MM.1S (cell line): Measurements from ENCODE around the gene MAEL.
A peak's percentile ranks its signal among the peaks of the same experiment; 100 is the strongest.

ENCODE experiments used
- DNase-seq: peaks from one replicate; pipeline ENCODE4 v3.0.0-alpha.2; 2015
- H2AFZ ChIP-seq: fragments of 300-600 bp; sonication (generic); 2 replicates; pipeline ENCODE4 v1.6.0; 2016; ENCODE audit warnings: antibody characterized with exemption, low read length
- H3F3A ChIP-seq: fragments of 300-600 bp; sonication (generic); 2 replicates; pipeline ENCODE4 v1.6.1; 2016; ENCODE audit warnings: mild to moderate bottlenecking, antibody characterized with exemption, low read length, moderate library complexity, mixed read lengths; ENCODE audit not compliant: insufficient read depth
- H3K27ac ChIP-seq: fragments of 300-600 bp; sonication (generic); 2 replicates; pipeline ENCODE4 v1.5.1; 2016; ENCODE audit warnings: mild to moderate bottlenecking, low read length
- H3K27me3 ChIP-seq: fragments of 300-600 bp; sonication (generic); replicated peaks from 2 replicates; pipeline ENCODE4 v1.6.0; 2016; ENCODE audit warnings: low read length; ENCODE audit not compliant: insufficient read depth
- H3K36me3 ChIP-seq: fragments of 300-600 bp; sonication (generic); replicated peaks from 2 replicates; pipeline ENCODE4 v1.6.1; 2016; ENCODE audit warnings: mild to moderate bottlenecking, low read length, mixed read lengths; ENCODE audit not compliant: insufficient read depth
- H3K4me1 ChIP-seq: fragments of 300-600 bp; sonication (generic); 2 replicates; pipeline ENCODE4 v1.6.1; 2016; ENCODE audit warnings: low read length, mixed read lengths
- H3K4me2 ChIP-seq: fragments of 300-600 bp; sonication (generic); 2 replicates; pipeline ENCODE4 v1.6.0; 2016; ENCODE audit warnings: low read depth, low read length
- H3K4me3 ChIP-seq: fragments of 300-600 bp; sonication (generic); 2 replicates; pipeline ENCODE4 v1.5.1; 2016; ENCODE audit warnings: low read length, mixed read lengths
- H3K79me2 ChIP-seq: fragments of 300-600 bp; sonication (generic); 2 replicates; pipeline ENCODE4 v1.6.1; 2016; ENCODE audit warnings: mixed run types, low read length, mixed read lengths
- H3K9ac ChIP-seq: fragments of 300-600 bp; sonication (generic); 2 replicates; pipeline ENCODE4 v1.6.1; 2016; ENCODE audit warnings: low read length, mixed read lengths
- H3K9me2 ChIP-seq: fragments of 300-600 bp; sonication (generic); replicated peaks from 2 replicates; pipeline ENCODE4 v1.6.1; 2016; ENCODE audit warnings: mild to moderate bottlenecking, low read length, mixed read lengths; ENCODE audit not compliant: insufficient read depth
- H3K9me3 ChIP-seq: fragments of 300-600 bp; sonication (generic); replicated peaks from 2 replicates; pipeline ENCODE4 v1.6.1; 2016; ENCODE audit warnings: mild to moderate bottlenecking, low read length, mixed read lengths; ENCODE audit not compliant: insufficient read depth
- H4K20me1 ChIP-seq: fragments of 300-600 bp; sonication (generic); 2 replicates; pipeline ENCODE4 v1.6.1; 2016; ENCODE audit warnings: mild to moderate bottlenecking, low read length, moderate library complexity, mixed read lengths; ENCODE audit not compliant: insufficient read depth
- CTCF ChIP-seq: fragments of 300-600 bp; sonication (generic); IDR thresholded peaks from 2 replicates; pipeline ENCODE4 v1.5.1; 2016; ENCODE audit warnings: antibody characterized with exemption, low read length, mixed read lengths
- EZH2 ChIP-seq: fragments of 300-600 bp; sonication (generic); optimal IDR thresholded peaks from 2 replicates; pipeline ENCODE3; 2017; ENCODE audit warnings: low read depth, mild to moderate bottlenecking, antibody characterized with exemption, low read length, mixed read lengths
- EZH2phosphoT487 ChIP-seq: fragments of 300-600 bp; sonication (generic); IDR thresholded peaks from 2 replicates; pipeline ENCODE4 v1.6.1; 2018; ENCODE audit warnings: antibody characterized with exemption, low read length

Gene MAEL

GRCh38 chr1:167043752-167044488, 54.8 kb downstream of the MAEL start:
- Histone ChIP-seq H3K4me1 (peaks cover 15% of the 10 kb centered on the region), H3K9me2 (no peaks in the 10 kb centered on the region), H3K4me2 (peak overlapping the region; percentile 78), H3K9ac (peak overlapping the region; percentile 31; the same call in 1 of the 2 replicates), H3K9me3 (no peaks in the 10 kb centered on the region), H3F3A (peaks cover 15% of the 10 kb centered on the region), H2AFZ (peak overlapping the region; percentile 77), H4K20me1 (no peaks in the 10 kb centered on the region), H3K36me3 (no peaks in the 10 kb centered on the region), H3K27ac (peak overlapping the region; percentile 39; the same call in 1 of the 2 replicates), H3K4me3 (peak overlapping the region; percentile 72), H3K79me2 (no peaks in the 10 kb centered on the region), H3K27me3 (peaks cover 9% of the 10 kb centered on the region)
- TF ChIP-seq CTCF: no peak
- DNase-seq: peak; percentile 97

- no peak for DNase-seq
- Histone ChIP-seq H3K4me3 (no peak overlapping the region), H3K4me1 (no peaks in the 10 kb centered on the region), H3K27ac (no peak overlapping the region), H2AFZ (no peak overlapping the region), H3K9ac (no peak overlapping the region), H3K4me2 (no peak overlapping the region), H3K9me3 (no peaks in the 10 kb centered on the region), H3K36me3 (no peaks in the 10 kb centered on the region), H3F3A (peaks cover 2% of the 10 kb centered on the region; the same call in 1 of the 2 replicates), H3K9me2 (no peaks in the 10 kb centered on the region), H3K27me3 (no peaks in the 10 kb centered on the region), H3K79me2 (no peaks in the 10 kb centered on the region), H4K20me1 (no peaks in the 10 kb centered on the region)
- TF ChIP-seq EZH2phosphoT487: no peak
- no peak for TF ChIP-seq EZH2
- no peak for TF ChIP-seq CTCF
These were observed 62.8 kb downstream of the MAEL start for GRCh38 chr1:167051907-167052306.

- Histone ChIP-seq H3K4me3 (no peak overlapping the region), H3K4me2 (no peak overlapping the region), H3F3A (peaks cover 5% of the 10 kb centered on the region; the same call in 1 of the 2 replicates), H2AFZ (no peak overlapping the region), H3K27ac (no peak overlapping the region), H3K9ac (no peak overlapping the region), H3K36me3 (no peaks in the 10 kb centered on the region), H3K9me3 (no peaks in the 10 kb centered on the region), H3K27me3 (no peaks in the 10 kb centered on the region), H3K79me2 (no peaks in the 10 kb centered on the region), H4K20me1 (no peaks in the 10 kb centered on the region), H3K4me1 (no peaks in the 10 kb centered on the region), H3K9me2 (no peaks in the 10 kb centered on the region)
- DNase-seq: no peak
- peak; percentile 36 for TF ChIP-seq CTCF
- TF ChIP-seq EZH2: no peak
- TF ChIP-seq EZH2phosphoT487: no peak
These were observed 63.3 kb downstream of the MAEL start for GRCh38 chr1:167052389-167052788.
